Measurements from ENCODE around the gene TMEM63C. TPM values are rescaled to one million over a fixed set of nuclear protein-coding genes. Genes with fewer than 3 reads are reported as not detected.
A peak's percentile ranks its signal among the peaks of the same experiment; 100 is the strongest.

The TMEM63C gene
- total RNA-seq, 1 donor from 2014 or later, result 0.63 TPM

- Histone ChIP-seq H3K4me3 (no peak overlapping the region), H3K27me3 (ENCODE audit: low read depth) (peaks cover 53% of the 10 kb centered on the region), H3K27ac (replicated peaks) (no peak overlapping the region), H3K4me1 (no peaks in the 10 kb centered on the region), H3K9me3 (replicated peaks) (no peaks in the 10 kb centered on the region), H3K36me3 (no peaks in the 10 kb centered on the region)
- intact Hi-C loops (cut with micrococcal nuclease), result no loop called here
- no peak for TF ChIP-seq CTCF (IDR thresholded peaks at IDR 0.05; ENCODE audit: borderline replicate concordance)
- no peak for DNase-seq
These were observed 24.0 kb downstream of the TMEM63C start for GRCh38 chr14:77205566-77205965.

- intact Hi-C loops (cut with micrococcal nuclease), result no loop called here
- Histone ChIP-seq H3K27ac (replicated peaks) (no peak overlapping the region), H3K9me3 (replicated peaks) (no peaks in the 10 kb centered on the region), H3K4me3 (no peak overlapping the region), H3K36me3 (no peaks in the 10 kb centered on the region), H3K4me1 (no peaks in the 10 kb centered on the region), H3K27me3 (ENCODE audit: low read depth) (peaks cover 45% of the 10 kb centered on the region)
- no peak for TF ChIP-seq CTCF (IDR thresholded peaks at IDR 0.05; ENCODE audit: borderline replicate concordance)
- DNase-seq, result no peak
These were observed 24.7 kb downstream of the TMEM63C start for GRCh38 chr14:77206261-77206824.

GRCh38 chr14:77206877-77207389 is 25.3 kb downstream of the TMEM63C start:
- no peak for DNase-seq
- H3K4me1 ChIP-seq, result no peaks in the 10 kb centered on the region
- no peaks in the 10 kb centered on the region for H3K9me3 ChIP-seq (replicated peaks)
- no peaks in the 10 kb centered on the region for H3K36me3 ChIP-seq
- no peak overlapping the region for H3K4me3 ChIP-seq
- TF ChIP-seq CTCF (IDR thresholded peaks at IDR 0.05; ENCODE audit: borderline replicate concordance), result no peak
- peaks cover 39% of the 10 kb centered on the region for H3K27me3 ChIP-seq (ENCODE audit: low read depth)
- intact Hi-C loops (cut with micrococcal nuclease), result no loop called here
- H3K27ac ChIP-seq (replicated peaks), result no peak overlapping the region

- Histone ChIP-seq H3K27me3 (ENCODE audit: low read depth) (peaks cover 43% of the 10 kb centered on the region), H3K36me3 (no peaks in the 10 kb centered on the region), H3K27ac (replicated peaks) (no peak overlapping the region), H3K4me1 (no peaks in the 10 kb centered on the region), H3K9me3 (replicated peaks) (no peaks in the 10 kb centered on the region), H3K4me3 (no peak overlapping the region)
- DNase-seq, result peak; percentile 69
- no peak for TF ChIP-seq CTCF (IDR thresholded peaks at IDR 0.05; ENCODE audit: borderline replicate concordance)
- intact Hi-C loops (cut with micrococcal nuclease), result no loop called here
These were observed 26.8 kb downstream of the TMEM63C start for GRCh38 chr14:77208291-77208978.

GRCh38 chr14:77208979-77209318 is 27.4 kb downstream of the TMEM63C start:
- Histone ChIP-seq H3K4me1 (no peaks in the 10 kb centered on the region), H3K36me3 (no peaks in the 10 kb centered on the region), H3K27ac (replicated peaks) (no peak overlapping the region), H3K27me3 (ENCODE audit: low read depth) (peaks cover 43% of the 10 kb centered on the region), H3K9me3 (replicated peaks) (no peaks in the 10 kb centered on the region), H3K4me3 (no peak overlapping the region)
- intact Hi-C loops (cut with micrococcal nuclease), result no loop called here
- DNase-seq, result no peak
- no peak for TF ChIP-seq CTCF (IDR thresholded peaks at IDR 0.05; ENCODE audit: borderline replicate concordance)
